HepG2 (cell line): ENCODE measurements around the gene NPB. TPM values are rescaled to one million over a fixed set of nuclear protein-coding genes. Genes with fewer than 3 reads are reported as not detected.

Experiments
- BRD4 ChIP-seq: sonication (generic); formaldehyde crosslinking; IDR thresholded peaks from 2 replicates; pipeline ENCODE4 v1.4.0; 2020; ENCODE audit warnings: missing genetic modification reagents
- CHCHD3 ChIP-seq: sonication (generic); formaldehyde crosslinking; IDR thresholded peaks from 2 replicates; pipeline ENCODE4 v1.8.0; 2022; ENCODE audit warnings: mild to moderate bottlenecking, missing genetic modification reagents, moderate library complexity
- CSRNP1 ChIP-seq: sonication (generic); formaldehyde crosslinking; IDR thresholded peaks from 2 replicates; pipeline ENCODE4 v1.8.1; 2023; ENCODE audit warnings: mild to moderate bottlenecking, missing genetic modification reagents
- DZIP1 ChIP-seq: sonication (generic); formaldehyde crosslinking; IDR thresholded peaks from 2 replicates; pipeline ENCODE4 v1.5.0; 2020; ENCODE audit warnings: mild to moderate bottlenecking, missing genetic modification reagents
- MNT ChIP-seq: fragments of 450-650 bp; IDR thresholded peaks from 2 replicates; pipeline ENCODE4 v1.6.1; 2016
- NR2F6 ChIP-seq, 2 experiments: IDR thresholded peaks; 2 replicates each; pipeline ENCODE4 v1.6.1; 2016; ENCODE audit warnings: antibody characterized with exemption in 1 of 2, mild to moderate bottlenecking in 1 of 2
- PITX1 ChIP-seq: sonication (generic); formaldehyde crosslinking; IDR thresholded peaks from 2 replicates; pipeline ENCODE4 v1.5.1; 2020; ENCODE audit warnings: mild to moderate bottlenecking, missing genetic modification reagents
- REXO4 ChIP-seq: sonication (generic); formaldehyde crosslinking; IDR thresholded peaks from 2 replicates; pipeline ENCODE4 v1.8.0; 2022; ENCODE audit warnings: missing genetic modification reagents, mild to moderate bottlenecking, borderline replicate concordance
- RFX3 ChIP-seq: IDR thresholded peaks from 2 replicates; pipeline ENCODE4 v1.6.1; 2016; ENCODE audit warnings: missing biosample characterization, missing genetic modification reagents
- RFXANK ChIP-seq: IDR thresholded peaks from 2 replicates; pipeline ENCODE4 v1.6.1; 2016
- SALL1 ChIP-seq: sonication (generic); formaldehyde crosslinking; IDR thresholded peaks from 2 replicates; pipeline ENCODE4 v1.8.0; 2022; ENCODE audit warnings: mild to moderate bottlenecking, missing genetic modification reagents
- U2AF1 ChIP-seq: fragments of 200-400 bp; formaldehyde crosslinking; optimal IDR thresholded peaks from 2 replicates; pipeline ENCODE3; 2017; ENCODE audit warnings: mild to moderate bottlenecking, low read depth, low read length
- ZNF407 ChIP-seq: sonication (generic); formaldehyde crosslinking; IDR thresholded peaks from one replicate; pipeline ENCODE4 v1.5.1; 2020; ENCODE audit warnings: mild to moderate bottlenecking, missing genetic modification reagents; ENCODE audit errors: not compliant biosample characterization
- ZSCAN25 ChIP-seq: sonication (generic); formaldehyde crosslinking; IDR thresholded peaks from 2 replicates; pipeline ENCODE4 v1.8.0; 2022; ENCODE audit warnings: mild to moderate bottlenecking, missing genetic modification reagents
- polyA plus RNA-seq, 8 experiments: library from polyadenylated mRNA; depleted of rRNA in 3 of 8; stranded (reverse) in 7 of 8; unstranded in 1 of 8; fragments of >200 nt; fragmentation: Illumina TruSeq in 4 of 8; extraction: Trizol in 4 of 8; gene quantifications; 2 replicates each; pipeline versions ENCODE4 v1.2.1 to v1.2.3, GENCODE V29; 2011 to 2016; ENCODE audit warnings: low read depth in 4 of 8, missing spikeins in 1 of 8, mixed read lengths in 1 of 8; ENCODE audit not compliant: insufficient read depth in 1 of 8
- total RNA-seq, 5 experiments: library from RNA; depleted of rRNA; stranded (reverse); fragments of >200 nt; fragmentation: Illumina TruSeq; extraction: Trizol; gene quantifications; 2 replicates each; pipeline ENCODE4 v1.2.3, GENCODE V29; 2016; ENCODE audit warnings: low read depth in 1 of 5

Gene NPB
- total and polyA plus RNA-seq, 2 of the 13 experiments (the other 11 are each of a cell fraction or from before 2014, with no cell fraction given): 0.11 to 0.93 TPM

- no peak for TF ChIP-seq CSRNP1 (CRISPR knock-in tag)
- TF ChIP-seq ZSCAN25 (CRISPR knock-in tag): no peak
- TF ChIP-seq RFX3 (CRISPR knock-in tag): no peak
- TF ChIP-seq PITX1 (CRISPR knock-in tag): no peak
- TF ChIP-seq U2AF1: no peak
- no peak for TF ChIP-seq REXO4 (CRISPR knock-in tag)
- TF ChIP-seq NR2F6 (IDR thresholded peaks at IDR 0.05): no peak
- TF ChIP-seq NR2F6 (CRISPR knock-in tag; IDR thresholded peaks at IDR 0.05): no peak
- no peak for TF ChIP-seq DZIP1
- no peak for TF ChIP-seq SALL1 (CRISPR knock-in tag)
- no peak for TF ChIP-seq ZNF407 (CRISPR knock-in tag)
- TF ChIP-seq MNT: no peak
- no peak for TF ChIP-seq RFXANK
- no peak for TF ChIP-seq BRD4
- TF ChIP-seq CHCHD3 (CRISPR knock-in tag): peak; percentile 68; the same call in 1 of the 2 replicates
These were observed 643 bp upstream of the NPB start (continued) for GRCh38 chr17:81901167-81902022.
